SU-DHL-6 (cell line): Measurements from ENCODE around the gene STX1A.
"Not testable (repeated sequence)": the region's sequence is repeated elsewhere in the genome, so short reads cannot be mapped to it uniquely, and the experiment has no call there.

ENCODE experiments used
- H2AFZ ChIP-seq: fragments of 200-600 bp; sonication (generic); 2 replicates; pipeline ENCODE4 v1.6.1; 2014; ENCODE audit warnings: low read depth, mild to moderate bottlenecking, moderate library complexity, mixed read lengths, antibody characterized with exemption, low read length; ENCODE audit not compliant: severe bottlenecking
- H3F3A ChIP-seq: fragments of 200-600 bp; shearing (Covaris generic); 2 replicates; pipeline ENCODE4 v1.6.0; 2016; ENCODE audit warnings: antibody characterized with exemption, mild to moderate bottlenecking; ENCODE audit not compliant: insufficient read depth
- H3K27ac ChIP-seq: fragments of 200-600 bp; sonication (generic); 2 replicates; pipeline ENCODE4 v1.5.1; 2016; ENCODE audit warnings: low read depth, mild to moderate bottlenecking, low read length, moderate library complexity, mixed read lengths
- H3K27me3 ChIP-seq: fragments of 200-600 bp; sonication (generic), shearing (Covaris generic); 2 replicates; pipeline ENCODE4 v1.6.0; 2014; ENCODE audit warnings: mild to moderate bottlenecking, low read length
- H3K36me3 ChIP-seq: fragments of 200-600 bp; sonication (generic); 2 replicates; pipeline ENCODE4 v1.6.1; 2014; ENCODE audit warnings: mild to moderate bottlenecking, low read length, mixed read lengths
- H3K4me2 ChIP-seq: fragments of 300-600, 200-600 bp; shearing (Covaris generic), sonication (generic); 2 replicates; pipeline ENCODE4 v1.6.0; 2014; ENCODE audit warnings: low read length, low read depth, mild to moderate bottlenecking; ENCODE audit not compliant: poor library complexity, severe bottlenecking
- H3K4me3 ChIP-seq: fragments of 200-600 bp; sonication (generic); 2 replicates; pipeline ENCODE4 v1.5.1; 2014; ENCODE audit warnings: antibody characterized with exemption, low read length, mild to moderate bottlenecking, mixed read lengths; ENCODE audit not compliant: insufficient read depth, poor library complexity, severe bottlenecking
- H3K79me2 ChIP-seq: fragments of 200-600 bp; sonication (generic); 2 replicates; pipeline ENCODE4 v1.6.1; 2014; ENCODE audit warnings: mild to moderate bottlenecking, low read length, moderate library complexity; ENCODE audit not compliant: insufficient read depth
- H3K9ac ChIP-seq: fragments of 200-600 bp; sonication (generic); 2 replicates; pipeline ENCODE4 v1.7.0; 2014; ENCODE audit warnings: mild to moderate bottlenecking, low read length
- H3K9me2 ChIP-seq: fragments of 200-600 bp; sonication (generic); replicated peaks from 2 replicates; pipeline ENCODE4 v1.6.1; 2014; ENCODE audit warnings: low read length; ENCODE audit not compliant: insufficient read depth
- H3K9me3 ChIP-seq: fragments of 200-600 bp; sonication (generic); 2 replicates; pipeline ENCODE4 v1.6.1; 2014; ENCODE audit warnings: low read length, mixed read lengths; ENCODE audit not compliant: insufficient read depth
- H4K20me1 ChIP-seq: fragments of 200-600 bp; sonication (generic); 2 replicates; pipeline ENCODE4 v1.6.1; 2014; ENCODE audit warnings: low read depth, mild to moderate bottlenecking, antibody characterized with exemption, low read length, moderate library complexity, mixed read lengths
- EZH2phosphoT487 ChIP-seq: fragments of 200-600 bp; sonication (generic), shearing (Covaris generic); conservative IDR thresholded peaks from 2 replicates; pipeline ENCODE4 v1.6.1; 2018; ENCODE audit warnings: mild to moderate bottlenecking, antibody characterized with exemption, low read length, moderate library complexity, mixed read lengths
- TF ChIP-seq, protein P1 (sequence below): fragments of 200-600 bp; sonication (generic); IDR thresholded peaks from one replicate; pipeline ENCODE4 v1.5.1; 2017; ENCODE audit warnings: antibody characterized with exemption, mild to moderate bottlenecking, low read length, moderate library complexity; ENCODE audit not compliant: insufficient read depth, poor library complexity, severe bottlenecking

Gene STX1A

DNA sequence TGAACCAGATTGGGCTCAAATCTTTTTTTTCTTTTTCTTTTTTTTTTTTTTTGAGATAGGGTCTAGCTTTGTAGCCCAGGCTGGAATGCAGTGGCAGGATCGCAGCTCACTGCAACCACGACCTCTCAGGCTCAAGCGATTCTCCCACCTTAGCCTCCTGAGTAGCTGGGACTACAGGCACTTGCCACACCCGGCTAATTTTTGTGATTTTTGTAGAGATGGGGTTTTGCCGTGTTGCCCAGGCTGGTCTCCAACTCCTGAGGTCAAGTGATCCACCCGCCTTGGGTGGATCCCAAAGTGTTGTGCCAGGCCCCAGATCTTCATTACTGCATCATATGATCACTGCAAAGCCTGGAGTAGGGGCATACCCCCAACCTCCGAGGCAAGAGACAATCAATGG is 39.0 kb downstream of the STX1A start:
- Histone ChIP-seq H3K9me2 (no peaks in the 10 kb centered on the region), H3K4me2 (no peak overlapping the region), H3F3A (no peaks in the 10 kb centered on the region), H3K9me3 (no peaks in the 10 kb centered on the region), H3K36me3 (no peaks in the 10 kb centered on the region), H4K20me1 (no peaks in the 10 kb centered on the region), H3K27ac (no peak overlapping the region), H3K4me3 (no peak overlapping the region), H3K27me3 (no peaks in the 10 kb centered on the region), H2AFZ (no peak overlapping the region), H3K9ac (no peak overlapping the region), H3K79me2 (peaks cover 51% of the 10 kb centered on the region)
- TF ChIP-seq EZH2phosphoT487 = no peak
- TF ChIP-seq, protein P1, sequence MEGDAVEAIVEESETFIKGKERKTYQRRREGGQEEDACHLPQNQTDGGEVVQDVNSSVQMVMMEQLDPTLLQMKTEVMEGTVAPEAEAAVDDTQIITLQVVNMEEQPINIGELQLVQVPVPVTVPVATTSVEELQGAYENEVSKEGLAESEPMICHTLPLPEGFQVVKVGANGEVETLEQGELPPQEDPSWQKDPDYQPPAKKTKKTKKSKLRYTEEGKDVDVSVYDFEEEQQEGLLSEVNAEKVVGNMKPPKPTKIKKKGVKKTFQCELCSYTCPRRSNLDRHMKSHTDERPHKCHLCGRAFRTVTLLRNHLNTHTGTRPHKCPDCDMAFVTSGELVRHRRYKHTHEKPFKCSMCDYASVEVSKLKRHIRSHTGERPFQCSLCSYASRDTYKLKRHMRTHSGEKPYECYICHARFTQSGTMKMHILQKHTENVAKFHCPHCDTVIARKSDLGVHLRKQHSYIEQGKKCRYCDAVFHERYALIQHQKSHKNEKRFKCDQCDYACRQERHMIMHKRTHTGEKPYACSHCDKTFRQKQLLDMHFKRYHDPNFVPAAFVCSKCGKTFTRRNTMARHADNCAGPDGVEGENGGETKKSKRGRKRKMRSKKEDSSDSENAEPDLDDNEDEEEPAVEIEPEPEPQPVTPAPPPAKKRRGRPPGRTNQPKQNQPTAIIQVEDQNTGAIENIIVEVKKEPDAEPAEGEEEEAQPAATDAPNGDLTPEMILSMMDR = no peak

DNA sequence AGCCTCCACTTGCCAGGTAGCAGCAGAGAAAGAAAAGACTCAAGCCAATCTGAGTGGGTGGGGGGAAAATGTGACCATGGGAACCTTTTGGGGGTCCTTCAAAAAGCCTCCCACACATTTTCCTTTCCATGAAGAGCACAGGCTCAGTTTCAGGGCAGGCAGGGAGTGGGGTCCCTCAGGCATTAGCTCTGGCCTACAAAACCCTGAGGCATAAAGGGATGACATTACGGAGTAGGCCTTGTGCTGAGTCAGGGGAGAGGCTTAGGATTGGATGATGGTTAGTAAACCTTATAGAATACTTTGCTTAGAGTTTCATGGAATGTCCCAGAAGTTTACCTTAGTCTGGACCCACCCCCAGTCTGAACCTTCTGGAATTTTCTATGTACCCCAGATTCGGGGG is 39.8 kb downstream of the STX1A start:
- H3K36me3 ChIP-seq = no peaks in the 10 kb centered on the region
- H3K9me3 ChIP-seq = no peaks in the 10 kb centered on the region
- peaks cover 43% of the 10 kb centered on the region for H3K79me2 ChIP-seq
- TF ChIP-seq, protein P1 = no peak
- no peak overlapping the region for H2AFZ ChIP-seq
- no peak overlapping the region for H3K27ac ChIP-seq
- no peak overlapping the region for H3K9ac ChIP-seq
- H3K4me2 ChIP-seq = no peak overlapping the region
- no peaks in the 10 kb centered on the region for H3K9me2 ChIP-seq
- no peaks in the 10 kb centered on the region for H4K20me1 ChIP-seq
- H3K4me3 ChIP-seq = no peak overlapping the region
- no peaks in the 10 kb centered on the region for H3K27me3 ChIP-seq
- H3F3A ChIP-seq = no peaks in the 10 kb centered on the region

DNA sequence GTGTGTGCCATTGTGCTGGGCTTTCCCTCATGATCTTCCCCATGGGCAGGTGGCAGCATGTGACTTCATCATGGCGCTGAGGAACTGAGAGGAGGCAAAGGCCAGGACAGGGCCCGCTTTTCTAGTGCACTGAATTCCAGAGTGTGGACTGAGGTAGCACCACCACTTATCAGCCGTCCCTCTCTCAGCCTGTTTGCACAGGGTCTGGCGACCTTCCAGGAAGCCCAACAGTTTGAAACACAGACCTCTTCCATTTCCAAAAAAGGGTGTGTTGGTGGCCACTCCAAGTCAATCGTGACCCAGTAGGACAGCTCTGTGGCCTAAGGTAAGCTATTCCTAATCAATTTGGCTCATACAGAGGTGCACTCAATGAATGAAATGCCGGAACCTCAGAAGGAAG is 40.6 kb downstream of the STX1A start:
- H3K9me3 ChIP-seq = no peaks in the 10 kb centered on the region
- H3K27ac ChIP-seq = no peak overlapping the region
- H3K4me2 ChIP-seq = no peak overlapping the region
- H3K4me3 ChIP-seq = no peak overlapping the region
- no peaks in the 10 kb centered on the region for H3K27me3 ChIP-seq
- no peaks in the 10 kb centered on the region for H3F3A ChIP-seq
- H3K36me3 ChIP-seq = no peaks in the 10 kb centered on the region
- TF ChIP-seq EZH2phosphoT487 = no peak
- TF ChIP-seq, protein P1 = no peak
- H4K20me1 ChIP-seq = no peaks in the 10 kb centered on the region
- H2AFZ ChIP-seq = no peak overlapping the region
- H3K9ac ChIP-seq = no peak overlapping the region
- peaks cover 35% of the 10 kb centered on the region for H3K79me2 ChIP-seq
- H3K9me2 ChIP-seq = no peaks in the 10 kb centered on the region

DNA sequence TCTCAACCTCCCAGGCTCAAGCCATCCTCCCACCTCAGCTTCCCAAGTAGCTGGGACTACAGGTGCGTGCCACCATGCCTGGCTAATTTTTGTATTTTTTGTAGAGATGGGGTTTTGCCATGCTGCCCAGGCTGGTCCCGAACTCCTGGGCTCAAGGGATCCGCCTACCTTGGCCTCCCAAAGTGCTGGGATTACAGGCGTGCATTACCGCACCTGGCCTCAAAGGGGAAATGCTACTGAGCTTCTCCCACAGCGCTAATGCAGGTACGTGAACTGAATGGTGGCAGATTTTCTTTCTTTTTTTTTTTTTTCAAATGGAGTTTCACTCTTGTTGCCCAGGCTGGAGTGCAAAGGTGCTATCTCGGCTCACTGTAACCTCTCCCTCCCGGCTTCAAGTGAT is 43.4 kb downstream of the STX1A start:
- not testable (repeated sequence) for H3K27ac ChIP-seq, H3F3A ChIP-seq, H3K9ac ChIP-seq, H2AFZ ChIP-seq, H3K36me3 ChIP-seq, H4K20me1 ChIP-seq, H3K4me3 ChIP-seq, H3K9me3 ChIP-seq, H3K4me2 ChIP-seq, H3K9me2 ChIP-seq, H3K27me3 ChIP-seq
- H3K79me2 ChIP-seq = 0 out of 2 replicates have a peak, but pooled peaks cover 11% of the 10 kb centered on the region
